ENCODE measurements around the gene OR2F2.

Gene OR2F2

GRCh38 chr7:143914938-143915652 is 19.9 kb upstream of the OR2F2 start:
- no peak for TF ChIP-seq CTCF (IDR thresholded peaks at IDR 0.05; ENCODE audit: low read depth, low read length, missing control alignments)
- Histone ChIP-seq H3K36me3 (replicated peaks) (no peaks in the 10 kb centered on the region), H3K27me3 (replicated peaks) (no peaks in the 10 kb centered on the region), H3K27ac (no peak overlapping the region), H3K4me3 (ENCODE audit: low read depth, low read length) (no peak overlapping the region)
- in situ Hi-C loops (cut with HindIII; ENCODE audit: low pct_ligation_motif_present, low sequenced_read_pairs): no loop called here
- DNase-seq: no peak

GRCh38 chr7:143924851-143925250 is 10.2 kb upstream of the OR2F2 start:
- Histone ChIP-seq H3K27me3 (replicated peaks) (no peaks in the 10 kb centered on the region), H3K4me3 (ENCODE audit: low read depth, low read length) (no peak overlapping the region), H3K36me3 (replicated peaks) (no peaks in the 10 kb centered on the region), H3K27ac (no peak overlapping the region)
- no peak for TF ChIP-seq CTCF (IDR thresholded peaks at IDR 0.05; ENCODE audit: low read depth, low read length, missing control alignments)
- DNase-seq: no peak
- in situ Hi-C loops (cut with HindIII; ENCODE audit: low pct_ligation_motif_present, low sequenced_read_pairs): no loop called here

DNA sequence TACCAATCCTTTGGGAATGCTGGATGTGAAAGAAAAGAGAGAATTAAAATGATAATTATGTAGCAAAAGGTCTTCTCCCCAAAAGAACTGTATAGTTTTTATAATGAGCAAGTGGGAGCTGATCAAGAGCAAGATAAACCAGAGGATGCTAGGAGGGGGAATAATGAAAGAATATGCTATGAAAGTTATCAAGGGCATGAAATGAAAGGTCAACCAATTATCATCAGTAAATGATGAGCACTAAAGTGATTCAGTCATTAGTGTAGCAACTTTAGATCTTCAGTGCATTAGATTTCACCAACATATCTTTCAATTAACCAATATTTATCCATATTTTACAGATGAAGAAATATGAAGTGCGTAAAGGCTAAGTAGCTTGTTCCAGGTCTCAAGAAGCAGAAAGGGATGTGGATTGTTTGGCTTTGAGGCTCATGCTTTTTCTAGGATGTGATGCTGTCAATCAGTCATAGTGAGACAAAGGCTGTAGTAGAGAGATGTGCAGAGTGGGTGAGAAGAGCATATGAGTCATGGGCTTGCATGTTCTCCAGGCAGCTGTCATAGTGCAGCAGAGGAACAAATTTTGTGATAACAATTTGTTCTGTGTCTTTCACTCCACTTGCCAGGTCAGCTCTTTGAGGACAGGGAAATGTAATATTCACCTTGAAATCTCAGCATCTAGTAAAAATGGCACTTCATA is 5.7 kb upstream of the OR2F2 start:
- no peak overlapping the region for H3K4me3 ChIP-seq (ENCODE audit: low read depth, low read length)
- H3K27me3 ChIP-seq (replicated peaks): no peaks in the 10 kb centered on the region
- DNase-seq: peak; percentile 64
- H3K36me3 ChIP-seq (replicated peaks): no peaks in the 10 kb centered on the region
- no peak overlapping the region for H3K27ac ChIP-seq
- in situ Hi-C loops (cut with HindIII; ENCODE audit: low pct_ligation_motif_present, low sequenced_read_pairs): no loop called here
- no peak for TF ChIP-seq CTCF (IDR thresholded peaks at IDR 0.05; ENCODE audit: low read depth, low read length, missing control alignments)

- no peak for TF ChIP-seq CTCF (IDR thresholded peaks at IDR 0.05; ENCODE audit: low read depth, low read length, missing control alignments)
- no peak for DNase-seq
- no peaks in the 10 kb centered on the region for H3K36me3 ChIP-seq (replicated peaks)
- H3K27ac ChIP-seq: no peak overlapping the region
- H3K4me3 ChIP-seq (ENCODE audit: low read depth, low read length): no peak overlapping the region
- in situ Hi-C loops (cut with HindIII; ENCODE audit: low pct_ligation_motif_present, low sequenced_read_pairs): no loop called here
- no peaks in the 10 kb centered on the region for H3K27me3 ChIP-seq (replicated peaks)
Measured at GRCh38 chr7:143931739-143932138, 3.3 kb upstream of the OR2F2 start.

- no peaks in the 10 kb centered on the region for H3K36me3 ChIP-seq (replicated peaks)
- no peaks in the 10 kb centered on the region for H3K27me3 ChIP-seq (replicated peaks)
- no peak for TF ChIP-seq CTCF (IDR thresholded peaks at IDR 0.05; ENCODE audit: low read depth, low read length, missing control alignments)
- H3K27ac ChIP-seq: peak overlapping the region; percentile 87
- no peak overlapping the region for H3K4me3 ChIP-seq (ENCODE audit: low read depth, low read length)
- in situ Hi-C loops (cut with HindIII; ENCODE audit: low pct_ligation_motif_present, low sequenced_read_pairs): no loop called here
- DNase-seq: peak; percentile 92
Measured at GRCh38 chr7:143936087-143937009, 1.3 kb downstream of the OR2F2 start.
